Testis (tissue), 3 donors: ENCODE results near the gene DLX2. TPM values are rescaled to one million over a fixed set of nuclear protein-coding genes. Genes with fewer than 3 reads are reported as not detected.

Experiments used
- DNase-seq: peaks from one replicate; pipeline ENCODE4 v3.0.0-alpha.2; 2019
- H3K27ac ChIP-seq, 2 donors: fragments of 200-600 bp; sonication (generic); one replicate each; pipeline ENCODE4 v1.5.1; 2019
- H3K27me3 ChIP-seq: fragments of 200-600 bp; sonication (generic); one replicate; pipeline ENCODE4 v1.5.1; 2019
- H3K36me3 ChIP-seq: fragments of 200-600 bp; sonication (generic); one replicate; pipeline ENCODE4 v1.5.1; 2017; ENCODE audit warnings: low read depth; ENCODE audit errors: missing control alignments
- H3K4me1 ChIP-seq: fragments of 200-600 bp; sonication (generic); one replicate; pipeline ENCODE4 v1.5.1; 2019
- H3K4me3 ChIP-seq, 2 donors: fragments of 200-600 bp; sonication (generic); one replicate each; pipeline ENCODE4 v1.5.1; 2017 to 2019
- H3K9me3 ChIP-seq: fragments of 200-600 bp; sonication (generic); one replicate; pipeline ENCODE4 v1.5.1; 2017
- POLR2A ChIP-seq: fragments of 450-650 bp; IDR thresholded peaks from one replicate; pipeline ENCODE4 v1.6.1; 2017; ENCODE audit warnings: antibody characterized with exemption, mild to moderate bottlenecking, moderate library complexity
- WGBS, 2 donors: methylation state at CpG; one replicate each; pipeline ENCODE4 v1.1.5; 2018; 5-methylcytosine and 5-hydroxymethylcytosine counted together
- intact Hi-C: fragments of 100-400 bp; cut with DNase I; formaldehyde crosslinking; loops from one replicate; pipeline ENCODE4 v1.15.1; 2023; ENCODE audit warnings: low total_unique reads
- polyA plus RNA-seq: library from polyadenylated mRNA; stranded (reverse); fragments of 350-450 nt; fragmentation: Illumina TruSeq; extraction: RNeasy Lipid Tissue Mini Kit (QIAGEN cat#74804); gene quantifications from one replicate; pipeline ENCODE4 v1.2.3, GENCODE V29; 2014; ENCODE audit warnings: low read depth, low replicate concordance; ENCODE audit not compliant: insufficient read depth
- total RNA-seq, 2 donors: library from RNA; depleted of rRNA; stranded (reverse); fragments of >200 nt; gene quantifications; one replicate each; pipeline ENCODE4 v1.2.3, GENCODE V29; 2016
- TF ChIP-seq, protein P1 (sequence below), 3 experiments: fragments of 450-650 bp in 2 of 3; fragments of 200-600 bp in 1 of 3; sonication (generic) in 1 of 3; IDR thresholded peaks; one replicate each; pipeline ENCODE4 v1.5.1; 2016 to 2019; ENCODE audit warnings: antibody characterized with exemption in 3 of 3, mild to moderate bottlenecking in 2 of 3, moderate library complexity in 1 of 3

DLX2 gene
- total and polyA plus RNA-seq, 3 donors from 2014 or later = 0.29 to 1.1 (median 0.99) TPM

DNA sequence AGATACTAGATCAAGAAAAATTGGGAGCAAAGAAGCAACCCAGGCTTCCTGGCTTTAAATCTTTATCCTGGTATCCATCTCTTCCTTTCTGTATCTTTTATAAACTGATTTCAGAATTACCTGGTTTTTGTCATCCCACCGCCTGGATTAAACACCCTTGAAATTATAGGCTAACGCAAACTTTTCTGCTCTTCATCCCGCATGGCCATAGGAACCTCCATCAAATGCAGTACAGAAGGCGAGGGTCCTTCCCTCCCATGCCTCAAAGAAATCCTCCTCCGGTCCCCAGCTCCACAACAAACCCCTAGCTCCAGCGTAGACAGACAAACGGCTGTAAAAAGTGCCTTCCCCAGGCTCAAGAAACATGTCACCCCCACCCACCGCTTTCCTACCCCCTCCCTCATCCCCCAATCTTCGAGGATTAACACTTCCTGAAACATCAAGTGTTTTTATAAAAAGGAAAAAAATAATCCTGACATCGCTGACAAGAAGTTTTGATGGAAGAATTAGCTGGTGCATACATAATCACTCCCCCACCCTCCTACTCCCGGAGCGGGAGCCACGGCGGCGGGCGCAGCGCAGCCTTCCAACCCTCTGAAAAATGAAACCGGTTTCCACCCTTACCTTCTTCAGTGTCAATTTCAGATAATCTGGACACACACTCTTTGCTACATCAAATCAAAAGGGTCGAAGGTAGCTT is 9.8 kb downstream of the DLX2 start:
- Histone ChIP-seq H3K36me3 (no peaks in the 10 kb centered on the region), H3K4me1 (peaks cover 14% of the 10 kb centered on the region), H3K27ac (no peak overlapping the region), H3K27me3 (no peaks in the 10 kb centered on the region), H3K9me3 (no peaks in the 10 kb centered on the region), H3K4me3 (no peak overlapping the region)
- WGBS, 2 donors = 13 to 17% methylated on average over 19 of the region's 19 CpGs
- no peak for TF ChIP-seq POLR2A
- intact Hi-C loops = no loop called here
- DNase-seq = no peak

DNA sequence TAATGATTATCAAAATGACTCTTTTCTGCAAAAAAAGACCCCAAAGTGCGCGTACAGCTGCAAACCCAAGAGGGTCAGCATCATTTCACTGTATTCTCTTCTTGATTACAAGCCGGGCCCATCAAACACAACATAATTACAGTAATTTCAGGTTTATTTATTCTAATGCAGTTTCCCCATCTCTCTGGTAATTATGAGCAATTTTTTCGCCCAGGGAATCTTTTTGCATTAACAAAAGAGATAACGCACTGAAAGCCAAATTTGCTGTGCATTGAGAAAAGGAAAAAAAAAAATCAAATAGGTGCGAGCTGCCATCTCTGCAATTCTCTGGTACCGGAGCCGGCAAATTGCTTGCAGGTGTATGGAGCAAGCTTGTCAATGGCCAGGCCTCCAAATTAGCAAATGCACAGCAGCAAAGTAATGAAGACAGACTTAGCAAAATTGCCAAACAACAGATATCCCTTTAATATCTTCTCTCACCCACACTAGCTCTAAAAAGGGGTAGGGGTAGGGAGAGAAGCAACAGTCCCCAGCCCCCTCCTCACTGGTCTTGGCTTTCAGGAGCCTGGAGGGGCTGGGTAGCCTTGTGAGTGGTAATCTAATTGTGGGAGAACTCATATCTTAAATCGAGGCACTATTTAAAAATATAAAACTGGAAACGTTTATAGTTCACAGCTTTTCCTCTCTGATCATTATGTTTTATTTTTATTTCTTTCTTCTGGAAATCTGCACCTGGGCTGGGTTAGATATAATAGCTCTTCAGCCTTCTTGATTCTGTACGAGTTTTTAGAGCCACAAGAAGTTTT is 10.7 kb downstream of the DLX2 start:
- Histone ChIP-seq H3K36me3 (no peaks in the 10 kb centered on the region), H3K27ac (no peak overlapping the region), H3K9me3 (no peaks in the 10 kb centered on the region), H3K27me3 (no peaks in the 10 kb centered on the region), H3K4me1 (peaks cover 14% of the 10 kb centered on the region), H3K4me3 (no peak overlapping the region)
- DNase-seq = no peak
- no peak for TF ChIP-seq POLR2A
- TF ChIP-seq, protein P1, sequence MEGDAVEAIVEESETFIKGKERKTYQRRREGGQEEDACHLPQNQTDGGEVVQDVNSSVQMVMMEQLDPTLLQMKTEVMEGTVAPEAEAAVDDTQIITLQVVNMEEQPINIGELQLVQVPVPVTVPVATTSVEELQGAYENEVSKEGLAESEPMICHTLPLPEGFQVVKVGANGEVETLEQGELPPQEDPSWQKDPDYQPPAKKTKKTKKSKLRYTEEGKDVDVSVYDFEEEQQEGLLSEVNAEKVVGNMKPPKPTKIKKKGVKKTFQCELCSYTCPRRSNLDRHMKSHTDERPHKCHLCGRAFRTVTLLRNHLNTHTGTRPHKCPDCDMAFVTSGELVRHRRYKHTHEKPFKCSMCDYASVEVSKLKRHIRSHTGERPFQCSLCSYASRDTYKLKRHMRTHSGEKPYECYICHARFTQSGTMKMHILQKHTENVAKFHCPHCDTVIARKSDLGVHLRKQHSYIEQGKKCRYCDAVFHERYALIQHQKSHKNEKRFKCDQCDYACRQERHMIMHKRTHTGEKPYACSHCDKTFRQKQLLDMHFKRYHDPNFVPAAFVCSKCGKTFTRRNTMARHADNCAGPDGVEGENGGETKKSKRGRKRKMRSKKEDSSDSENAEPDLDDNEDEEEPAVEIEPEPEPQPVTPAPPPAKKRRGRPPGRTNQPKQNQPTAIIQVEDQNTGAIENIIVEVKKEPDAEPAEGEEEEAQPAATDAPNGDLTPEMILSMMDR (IDR thresholded peaks at IDR 0.05) = no peak
- WGBS, 2 donors = 17 to 23% methylated on average over 11 of the region's 11 CpGs
- intact Hi-C loops = no loop called here

DNA sequence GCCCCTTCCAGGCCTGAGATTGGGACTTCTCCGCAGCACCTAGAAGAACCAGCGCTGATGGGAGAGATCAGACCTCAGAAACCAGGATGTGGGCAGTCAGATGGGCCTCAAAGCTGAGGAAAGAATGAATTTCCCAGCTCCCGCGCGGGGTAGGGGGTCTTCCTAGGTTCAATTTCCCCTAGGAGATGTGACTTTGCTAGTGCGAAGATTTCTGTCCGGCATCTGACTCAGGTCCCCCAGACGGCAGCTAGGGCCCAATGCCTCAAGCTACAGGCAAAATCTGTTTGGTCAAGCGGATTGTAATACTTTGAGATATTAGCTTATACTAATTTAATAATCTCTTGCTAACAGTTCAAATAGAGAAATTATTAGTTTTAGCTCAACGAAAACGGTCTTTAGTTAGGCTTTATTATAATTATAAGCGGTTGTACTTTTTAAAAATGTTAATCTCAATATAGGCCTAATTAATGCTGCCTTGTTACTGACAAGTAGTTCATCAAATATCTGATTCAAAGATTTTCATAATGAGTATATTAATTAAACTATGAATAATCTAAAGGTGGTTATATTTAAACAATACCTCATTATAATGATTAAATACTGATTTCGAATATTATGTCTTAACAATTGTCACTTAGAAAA is 11.6 kb downstream of the DLX2 start:
- H3K36me3 ChIP-seq = no peaks in the 10 kb centered on the region
- H3K4me3 ChIP-seq = no peak overlapping the region
- no peak overlapping the region for H3K27ac ChIP-seq
- intact Hi-C loops = no loop called here
- peaks cover 8% of the 10 kb centered on the region for H3K4me1 ChIP-seq
- 7 to 17% methylated on average over 13 of the region's 13 CpGs for WGBS, 2 donors
- peaks cover 5% of the 10 kb centered on the region for H3K27me3 ChIP-seq
- no peaks in the 10 kb centered on the region for H3K9me3 ChIP-seq
- no peak for DNase-seq
- TF ChIP-seq, protein P1 (IDR thresholded peaks at IDR 0.05) = no peak
- TF ChIP-seq POLR2A = no peak

DNA sequence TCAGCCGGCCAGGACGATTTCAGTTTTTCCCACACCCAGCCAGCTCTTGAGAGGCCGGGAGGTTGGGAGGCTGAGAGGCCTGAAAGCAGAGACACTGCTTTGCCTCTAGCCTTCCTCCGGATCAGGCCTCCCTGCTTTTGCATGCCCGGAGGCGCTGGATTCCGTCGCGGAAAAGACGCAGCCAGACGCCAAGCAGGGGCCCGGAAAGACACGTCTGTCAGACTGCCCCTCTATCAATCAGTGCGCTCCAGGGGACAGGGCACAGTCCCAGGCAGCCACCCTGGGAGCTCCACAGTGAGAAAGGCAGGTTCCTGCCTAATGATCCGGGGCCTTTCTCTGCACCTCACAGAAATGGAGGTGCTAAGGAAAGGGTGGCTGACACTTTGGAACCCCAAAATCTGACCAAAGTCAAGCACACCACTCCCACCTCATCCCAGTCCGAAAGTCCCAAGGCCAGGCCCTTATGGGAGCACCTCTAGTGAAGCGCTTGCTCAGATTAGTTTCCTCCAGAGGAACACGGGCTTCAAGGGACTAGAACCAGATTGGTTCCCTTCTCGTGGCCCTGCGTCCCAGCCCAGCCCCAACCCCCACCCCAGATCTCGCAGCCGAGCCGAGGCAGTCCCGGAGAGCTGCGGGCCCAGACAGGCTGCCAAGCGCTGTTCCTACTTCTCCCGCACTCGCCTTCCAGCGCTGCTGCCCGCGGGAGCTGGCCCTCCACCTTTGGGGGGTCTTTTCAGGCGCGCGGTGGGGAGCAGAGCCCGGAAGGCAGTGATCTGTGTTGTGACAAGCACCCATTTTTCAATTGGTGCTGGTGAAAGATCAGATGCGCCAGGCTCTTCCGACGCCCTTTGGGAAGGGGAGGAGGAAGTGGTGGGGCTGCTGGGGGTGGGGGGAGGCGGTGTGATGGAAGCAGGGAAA is 12.4 kb downstream of the DLX2 start:
- no peak for DNase-seq
- WGBS, 2 donors = 12 to 13% methylated on average over 27 to 39 of the region's 39 CpGs
- Histone ChIP-seq H3K36me3 (no peaks in the 10 kb centered on the region), H3K27me3 (peaks cover 5% of the 10 kb centered on the region), H3K4me3 (no peak overlapping the region), H3K27ac (no peak overlapping the region), H3K9me3 (no peaks in the 10 kb centered on the region), H3K4me1 (peaks cover 6% of the 10 kb centered on the region)
- no peak for TF ChIP-seq POLR2A
- TF ChIP-seq, protein P1 (IDR thresholded peaks at IDR 0.05) = no peak
- intact Hi-C loops = no loop called here
